Sigmoid colon (tissue), 7 donors: ENCODE data around the gene TRPM4. TPM values are rescaled to one million over a fixed set of nuclear protein-coding genes. Genes with fewer than 3 reads are reported as not detected.

Source experiments
- DNase-seq: peaks from one replicate; pipeline ENCODE4 v3.0.0-alpha.2; 2019
- H3K27ac ChIP-seq, 4 donors: fragments of 200-600 bp; sonication (generic); one replicate each; pipeline ENCODE4 v1.5.1; 2016 to 2019; ENCODE audit warnings: mild to moderate bottlenecking in 1 of 4
- H3K27me3 ChIP-seq, 3 donors: fragments of 200-600 bp; sonication (generic); one replicate each; pipeline ENCODE4 v1.5.1; 2019; ENCODE audit warnings: mild to moderate bottlenecking in 1 of 3
- H3K36me3 ChIP-seq, 4 donors: fragments of 200-600 bp; sonication (generic); one replicate each; pipeline ENCODE4 v1.5.1; 2016 to 2019
- H3K4me1 ChIP-seq, 4 donors: fragments of 200-600 bp; sonication (generic); one replicate each; pipeline ENCODE4 v1.5.1; 2017 to 2019
- H3K4me3 ChIP-seq, 4 donors: fragments of 200-600 bp; sonication (generic); one replicate each; pipeline ENCODE4 v1.5.1; 2017 to 2019; ENCODE audit warnings: mild to moderate bottlenecking in 2 of 4, moderate library complexity in 1 of 4
- H3K9me3 ChIP-seq, 4 donors: fragments of 200-600 bp in 3 of 4; sonication (generic) in 3 of 4; one replicate each; pipeline versions ENCODE4 v1.5.1 to v1.6.1; 2013 to 2019
- EP300 ChIP-seq, 4 donors: sonication (generic); formaldehyde crosslinking; IDR thresholded peaks; one replicate each; pipeline ENCODE4 v1.6.1; 2017; ENCODE audit warnings: antibody characterized with exemption in 4 of 4
- POLR2A ChIP-seq, 2 donors: fragments of 450-650 bp; IDR thresholded peaks; one replicate each; pipeline ENCODE4 v1.6.1; 2016; ENCODE audit warnings: antibody characterized with exemption in 2 of 2, mild to moderate bottlenecking in 2 of 2, moderate library complexity in 2 of 2
- POLR2AphosphoS5 ChIP-seq, 4 donors: sonication (generic); formaldehyde crosslinking; IDR thresholded peaks; one replicate each; pipeline ENCODE4 v1.6.1; 2017; ENCODE audit warnings: antibody characterized with exemption in 4 of 4
- WGBS, 2 donors: extraction: QIAGEN DNeasy Blood & Tissue Kit; methylation state at CpG; one replicate each; pipeline ENCODE4 v1.1.7; 2013; 5-methylcytosine and 5-hydroxymethylcytosine counted together
- intact Hi-C: fragments of 100-400 bp; cut with DNase I; formaldehyde crosslinking; loops from one replicate; pipeline ENCODE4 v1.15.1; 2023
- polyA plus RNA-seq, 3 donors: library from polyadenylated mRNA; stranded (reverse); fragments of 200-250 nt; gene quantifications; one replicate each; pipeline ENCODE4 v1.2.3, GENCODE V29; 2013
- total RNA-seq, 4 donors: library from RNA; depleted of rRNA; stranded (reverse); fragments of >200 nt; gene quantifications; one replicate each; pipeline ENCODE4 v1.1.0, GENCODE V29; 2016
- TF ChIP-seq, protein P1 (sequence below), 4 experiments: fragments of 450-650 bp in 3 of 4; fragments of 200-600 bp in 1 of 4; IDR thresholded peaks; one replicate each; pipeline ENCODE4 v1.5.1; 2016 to 2019; ENCODE audit warnings: antibody characterized with exemption in 4 of 4, mild to moderate bottlenecking in 3 of 4, moderate library complexity in 2 of 4
- donor health status: healthy with polysubstance abuse.
- donor health status: Bipolar disorder and iron deficiency.
- donor health status: healthy.

Gene TRPM4
- total and polyA plus RNA-seq, 7 donors: 7.9 to 166 (median 18.0) TPM

DNA sequence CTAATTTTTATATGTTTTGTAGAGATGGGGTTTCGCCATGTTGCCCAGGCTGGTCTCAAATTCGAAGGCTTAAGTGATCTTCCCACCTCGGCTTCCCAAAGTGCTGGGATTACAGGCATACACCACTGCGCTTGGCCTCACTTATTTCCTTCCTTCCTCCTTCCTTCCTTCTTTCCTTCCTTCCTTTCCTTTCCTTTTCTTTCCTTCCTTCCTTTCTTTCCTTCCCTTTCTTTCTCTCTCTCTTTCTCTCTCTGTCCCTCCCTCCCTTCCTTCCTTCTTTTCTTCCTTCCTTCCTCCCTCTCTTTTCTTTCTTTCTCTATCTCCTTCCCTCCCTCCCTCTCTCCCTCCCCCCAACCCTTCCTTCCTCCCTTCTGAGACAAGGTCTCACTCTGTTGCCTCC lies 36.8 kb downstream of the TRPM4 start:
- Histone ChIP-seq H3K27me3 (no peaks in the 10 kb centered on the region), H3K4me3 (no peak overlapping the region), H3K36me3 (peaks cover 0 to 42% (median 13%) of the 10 kb centered on the region in 4 donors), H3K4me1 (peaks cover 0 to 10% (median 4%) of the 10 kb centered on the region in 4 donors), H3K27ac (no peak overlapping the region), H3K9me3 (no peaks in the 10 kb centered on the region)
- intact Hi-C loops: no loop called here
- DNase-seq: no peak
- 86 to 92% methylated on average over 4 of the region's 4 CpGs for WGBS, 2 donors
- TF ChIP-seq POLR2AphosphoS5 (IDR thresholded peaks at IDR 0.05) (no peak), EP300 (IDR thresholded peaks at IDR 0.05) (no peak), POLR2A (IDR thresholded peaks at IDR 0.05) (no peak)
- TF ChIP-seq, protein P1, sequence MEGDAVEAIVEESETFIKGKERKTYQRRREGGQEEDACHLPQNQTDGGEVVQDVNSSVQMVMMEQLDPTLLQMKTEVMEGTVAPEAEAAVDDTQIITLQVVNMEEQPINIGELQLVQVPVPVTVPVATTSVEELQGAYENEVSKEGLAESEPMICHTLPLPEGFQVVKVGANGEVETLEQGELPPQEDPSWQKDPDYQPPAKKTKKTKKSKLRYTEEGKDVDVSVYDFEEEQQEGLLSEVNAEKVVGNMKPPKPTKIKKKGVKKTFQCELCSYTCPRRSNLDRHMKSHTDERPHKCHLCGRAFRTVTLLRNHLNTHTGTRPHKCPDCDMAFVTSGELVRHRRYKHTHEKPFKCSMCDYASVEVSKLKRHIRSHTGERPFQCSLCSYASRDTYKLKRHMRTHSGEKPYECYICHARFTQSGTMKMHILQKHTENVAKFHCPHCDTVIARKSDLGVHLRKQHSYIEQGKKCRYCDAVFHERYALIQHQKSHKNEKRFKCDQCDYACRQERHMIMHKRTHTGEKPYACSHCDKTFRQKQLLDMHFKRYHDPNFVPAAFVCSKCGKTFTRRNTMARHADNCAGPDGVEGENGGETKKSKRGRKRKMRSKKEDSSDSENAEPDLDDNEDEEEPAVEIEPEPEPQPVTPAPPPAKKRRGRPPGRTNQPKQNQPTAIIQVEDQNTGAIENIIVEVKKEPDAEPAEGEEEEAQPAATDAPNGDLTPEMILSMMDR (IDR thresholded peaks at IDR 0.05): no peak

- Histone ChIP-seq H3K9me3 (no peaks in the 10 kb centered on the region), H3K36me3 (peaks cover 0 to 36% (median 4%) of the 10 kb centered on the region in 4 donors), H3K27me3 (no peaks in the 10 kb centered on the region), H3K4me3 (peak overlapping the region in 3 of 4 donors; percentile 8 to 34 (median 33)), H3K4me1 (peaks cover 0 to 10% (median 4%) of the 10 kb centered on the region in 4 donors), H3K27ac (peak overlapping the region; percentile 26 to 46 (median 41))
- peak; percentile 70 for DNase-seq
- TF ChIP-seq EP300 (IDR thresholded peaks at IDR 0.05): no peak
- TF ChIP-seq, protein P1 (IDR thresholded peaks at IDR 0.05): no peak
- 19 to 62% methylated on average over 40 of the region's 40 CpGs for WGBS, 2 donors
- intact Hi-C loops: no loop called here
Measured at GRCh38 chr19:49196527-49197240, 39.1 kb downstream of the TRPM4 start.

DNA sequence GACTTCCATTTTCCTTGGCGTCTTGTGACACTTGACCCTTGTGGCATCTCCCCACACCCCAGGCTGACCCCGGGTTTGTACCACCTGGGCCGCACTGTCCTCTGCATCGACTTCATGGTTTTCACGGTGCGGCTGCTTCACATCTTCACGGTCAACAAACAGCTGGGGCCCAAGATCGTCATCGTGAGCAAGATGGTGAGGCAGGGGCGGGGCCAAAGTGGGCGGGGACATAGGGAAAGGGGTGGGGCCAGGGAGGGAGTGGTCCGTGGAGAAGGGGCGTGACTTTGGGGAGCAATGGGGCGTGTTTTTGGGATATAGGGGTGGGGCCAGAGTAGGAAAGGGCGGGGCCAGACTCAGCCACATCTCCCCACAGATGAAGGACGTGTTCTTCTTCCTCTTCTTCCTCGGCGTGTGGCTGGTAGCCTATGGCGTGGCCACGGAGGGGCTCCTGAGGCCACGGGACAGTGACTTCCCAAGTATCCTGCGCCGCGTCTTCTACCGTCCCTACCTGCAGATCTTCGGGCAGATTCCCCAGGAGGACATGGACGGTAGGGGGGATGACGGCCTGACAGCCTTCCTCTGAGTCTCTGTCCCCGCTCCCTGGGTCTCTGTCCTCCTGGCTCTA lies 42.8 kb downstream of the TRPM4 start:
- H3K27ac ChIP-seq: no peak overlapping the region
- peaks cover 0 to 47% (median 8%) of the 10 kb centered on the region in 4 donors for H3K36me3 ChIP-seq
- TF ChIP-seq POLR2A (IDR thresholded peaks at IDR 0.05) (no peak), POLR2AphosphoS5 (IDR thresholded peaks at IDR 0.05) (no peak), EP300 (IDR thresholded peaks at IDR 0.05) (no peak)
- TF ChIP-seq, protein P1 (IDR thresholded peaks at IDR 0.05): no peak
- H3K9me3 ChIP-seq: no peaks in the 10 kb centered on the region
- H3K4me1 ChIP-seq: peaks cover 0 to 10% (median 4%) of the 10 kb centered on the region in 4 donors
- H3K4me3 ChIP-seq: no peak overlapping the region
- intact Hi-C loops: no loop called here
- DNase-seq: no peak
- WGBS, 2 donors: 75 to 90% methylated on average over 29 of the region's 29 CpGs
- H3K27me3 ChIP-seq: no peaks in the 10 kb centered on the region

- H3K4me3 ChIP-seq: no peak overlapping the region
- peaks cover 0 to 10% (median 4%) of the 10 kb centered on the region in 4 donors for H3K4me1 ChIP-seq
- 18 to 64% methylated on average over 7 of the region's 7 CpGs for WGBS, 2 donors
- no peak for DNase-seq
- no peaks in the 10 kb centered on the region for H3K27me3 ChIP-seq
- TF ChIP-seq, protein P1 (IDR thresholded peaks at IDR 0.05): no peak
- H3K9me3 ChIP-seq: no peaks in the 10 kb centered on the region
- peaks cover 0 to 53% (median 8%) of the 10 kb centered on the region in 4 donors for H3K36me3 ChIP-seq
- no peak overlapping the region for H3K27ac ChIP-seq
- intact Hi-C loops: no loop called here
Measured at GRCh38 chr19:49201042-49201441, 43.5 kb downstream of the TRPM4 start.
